ENCODE measurements around the gene CTAG2.
"Not testable (repeated sequence)": the region's sequence is repeated elsewhere in the genome, so short reads cannot be mapped to it uniquely, and the experiment has no call there.

The CTAG2 gene

DNA sequence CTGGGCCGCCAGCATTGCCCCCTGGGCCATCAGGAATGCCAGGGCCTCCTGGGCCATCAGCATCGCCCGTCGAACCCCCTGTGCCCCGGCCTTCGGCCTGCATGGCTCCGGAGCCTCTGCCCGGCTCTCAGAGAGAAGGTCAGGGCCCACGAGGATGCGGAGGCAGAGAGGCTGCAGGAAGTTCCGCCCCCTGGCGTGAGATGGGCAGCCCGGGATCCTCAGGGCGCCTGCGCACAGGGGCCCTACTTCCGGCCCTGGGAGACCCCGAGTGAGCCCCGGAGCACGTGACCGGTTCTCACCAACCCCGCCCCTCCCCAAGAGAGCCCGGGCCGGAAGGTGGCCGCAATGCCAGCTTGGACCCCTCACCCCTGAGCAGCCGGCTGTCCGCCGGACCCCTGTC lies at the start of gene CTAG2:
CTAG2 (minus strand) TSS at position 167 of the 400 bp plus-strand sequence; CDS start at position 103, 64 bp downstream.
- not testable (repeated sequence) for DNase-seq

DNA sequence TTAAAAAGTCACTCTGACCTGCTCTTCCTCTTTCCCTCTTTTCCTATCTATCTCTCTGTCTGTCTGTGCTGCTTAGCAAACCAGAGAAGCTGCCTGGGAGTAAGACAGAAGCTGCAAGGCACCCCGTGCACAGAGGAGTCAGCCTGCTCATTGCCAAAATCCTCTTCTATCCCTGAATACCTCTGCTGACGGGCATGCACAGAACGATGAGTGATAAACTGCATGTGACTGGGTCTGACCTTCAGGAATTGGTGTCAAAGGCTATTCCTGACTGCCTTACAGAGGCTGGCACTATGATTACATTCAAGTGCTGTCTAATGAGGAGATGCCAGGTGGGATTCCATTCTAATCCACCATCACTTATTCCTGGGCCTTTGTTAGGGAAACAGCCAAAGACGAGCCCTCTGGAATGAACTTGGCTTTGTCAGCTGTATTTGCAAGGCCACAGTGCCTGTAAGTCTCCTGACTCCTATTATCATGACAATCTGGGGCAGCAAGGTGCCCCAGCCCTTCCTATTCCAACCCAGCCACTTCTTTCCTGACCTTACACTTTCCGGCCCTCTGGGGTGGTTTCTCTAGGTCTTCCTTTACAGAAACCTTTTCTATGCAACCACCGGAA lies 45.4 kb upstream of the CTAG2 start:
- no peak for DNase-seq

DNA sequence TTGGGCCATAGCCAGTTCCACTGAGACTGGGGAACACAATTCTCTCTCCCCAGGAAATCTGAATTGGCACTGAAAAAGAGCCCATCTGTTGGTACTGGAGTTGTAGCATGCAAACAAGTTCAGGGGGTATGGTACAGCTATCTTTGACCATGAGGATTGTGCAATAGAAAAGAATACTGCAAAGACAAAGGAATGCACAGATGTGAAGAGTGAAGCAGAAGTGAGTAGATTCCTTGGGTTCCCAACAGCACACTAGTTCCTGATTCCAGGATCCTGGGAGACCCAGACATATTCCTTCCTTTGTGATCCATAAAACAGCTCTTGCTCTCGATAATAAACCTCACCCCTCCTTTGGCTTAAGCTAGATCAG lies 43.3 kb upstream of the CTAG2 start:
- no peak for DNase-seq

DNA sequence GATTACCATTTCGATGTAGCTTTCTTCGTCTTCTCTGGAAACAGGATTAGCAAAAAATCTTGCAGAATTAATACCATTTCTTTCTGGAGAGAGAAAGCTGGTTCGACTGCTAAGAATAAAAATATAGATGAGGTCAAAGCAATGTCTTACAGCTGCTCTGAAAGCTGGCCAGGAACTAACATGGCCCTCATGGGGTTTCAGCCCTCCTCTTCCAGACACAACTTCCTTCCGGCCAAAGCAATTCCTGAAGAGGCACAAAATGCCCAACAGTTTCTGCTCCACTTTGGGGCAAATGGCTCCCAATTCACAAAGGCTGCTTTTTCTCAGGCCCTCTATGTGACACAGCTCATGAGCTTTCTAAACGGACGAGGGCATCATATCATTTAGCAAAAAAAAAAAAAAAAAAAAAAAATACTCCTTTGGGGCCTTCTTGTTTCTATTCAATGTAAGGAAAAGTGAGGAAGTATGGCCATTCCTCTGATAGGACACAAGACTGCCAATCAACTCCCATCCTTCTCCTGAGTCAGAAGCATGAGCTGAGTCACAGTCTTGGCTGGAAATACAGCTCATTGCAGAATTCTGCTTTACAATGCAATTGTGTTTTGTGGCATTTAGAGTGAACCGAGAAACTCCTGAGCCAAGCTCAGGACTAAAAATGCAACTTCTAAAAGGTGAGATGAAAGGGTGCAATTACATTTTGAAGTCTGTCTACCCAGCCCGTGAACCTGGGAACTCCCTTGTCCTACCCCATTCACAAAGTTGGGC lies 42.7 kb upstream of the CTAG2 start:
- DNase-seq = no peak

DNA sequence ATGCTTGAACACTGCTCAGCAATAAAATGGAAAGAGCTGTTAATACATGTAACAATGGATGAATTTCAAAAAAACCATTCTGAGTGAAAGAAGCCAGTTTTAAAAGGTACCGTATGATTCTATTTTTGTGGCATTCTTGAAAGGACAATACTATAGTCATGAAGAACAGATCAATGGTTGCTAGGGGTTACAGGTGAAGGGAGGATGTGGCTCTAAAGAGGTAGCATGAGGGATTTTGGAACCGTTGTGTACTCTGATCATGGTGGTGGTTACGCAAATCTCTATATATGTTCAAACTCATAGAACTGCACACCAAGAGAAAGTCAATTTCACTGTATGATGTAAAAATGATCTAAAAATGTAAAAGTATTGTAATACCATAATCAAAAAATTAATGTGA lies 40.0 kb upstream of the CTAG2 start:
- DNase-seq = no peak

DNA sequence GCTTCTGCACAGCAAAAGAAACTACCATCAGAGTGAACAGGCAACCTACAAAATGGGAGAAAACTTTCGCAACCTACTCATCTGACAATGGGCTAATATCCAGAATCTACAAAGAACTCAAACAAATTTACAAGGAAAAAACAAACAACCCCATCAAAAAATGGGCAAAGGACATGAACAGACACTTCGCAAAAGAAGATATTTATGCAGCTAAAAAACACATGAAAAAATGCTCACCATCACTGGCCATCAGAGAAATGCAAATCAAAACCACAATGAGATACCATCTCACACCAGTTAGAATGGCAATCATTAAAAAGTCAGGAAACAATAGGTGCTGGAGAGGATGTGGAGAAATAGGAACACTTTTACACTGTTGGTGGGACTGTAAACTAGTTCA lies 37.1 kb upstream of the CTAG2 start:
- not testable (repeated sequence) for DNase-seq

DNA sequence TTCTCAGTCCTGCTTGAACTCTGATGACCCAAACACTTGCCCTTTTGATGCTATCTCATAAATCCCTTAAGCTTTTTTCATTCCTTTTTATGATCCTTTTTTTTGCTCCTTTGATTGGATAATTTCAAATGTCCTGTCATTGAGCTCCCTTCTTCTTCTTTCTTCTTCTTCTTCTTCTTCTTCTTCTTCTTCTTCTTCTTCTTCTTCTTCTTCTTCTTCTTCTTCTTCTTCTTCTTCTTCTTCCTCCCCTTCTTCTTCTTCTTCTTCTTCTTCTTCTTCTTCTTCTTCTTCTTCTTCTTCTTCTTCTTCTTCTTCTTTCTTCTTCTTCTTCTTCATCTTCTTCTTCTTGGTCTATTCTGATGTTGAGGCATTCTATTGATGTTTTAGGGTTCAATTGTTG lies 18.7 kb upstream of the CTAG2 start:
- not testable (repeated sequence) for DNase-seq

DNA sequence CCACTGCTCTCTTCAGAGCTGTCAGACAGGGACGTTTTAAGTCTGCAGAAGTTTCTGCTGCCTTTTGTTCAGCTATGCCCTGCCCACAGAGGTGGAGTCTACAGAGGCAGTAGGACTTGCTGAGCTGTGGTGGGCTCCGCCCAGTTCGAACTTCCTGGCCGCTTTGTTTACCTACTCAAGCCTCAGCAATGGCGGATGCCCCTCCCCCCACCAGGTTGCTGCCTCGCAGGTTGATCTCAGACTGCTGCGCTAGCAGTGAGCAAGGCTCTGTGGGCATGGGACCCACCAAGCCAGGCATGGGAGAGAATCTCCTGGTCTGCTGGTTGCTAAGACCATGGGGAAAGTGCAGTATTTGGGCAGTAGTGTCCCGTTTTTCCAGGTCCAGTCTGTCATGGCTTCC lies 17.5 kb upstream of the CTAG2 start:
- DNase-seq = not testable (repeated sequence)

DNA sequence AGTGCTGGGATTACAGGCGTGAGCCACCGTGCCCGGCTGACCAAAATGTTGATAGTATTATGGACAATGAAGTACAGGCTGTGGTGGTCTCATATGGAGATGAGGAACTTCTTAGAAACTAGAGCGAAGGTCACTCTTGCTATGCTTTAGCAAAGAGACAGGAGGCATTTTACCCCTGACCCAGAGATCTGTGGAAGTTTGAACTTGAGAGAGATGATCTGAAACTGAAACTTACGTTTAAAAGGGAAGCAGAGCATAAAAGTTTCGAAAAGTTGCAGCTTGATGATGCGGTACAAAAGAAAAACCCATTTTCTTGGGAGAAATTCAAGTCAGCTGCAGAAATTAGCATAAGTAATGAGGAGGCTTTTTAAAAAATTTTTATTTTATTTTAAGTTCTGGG lies 8.5 kb upstream of the CTAG2 start:
- DNase-seq = no peak

DNA sequence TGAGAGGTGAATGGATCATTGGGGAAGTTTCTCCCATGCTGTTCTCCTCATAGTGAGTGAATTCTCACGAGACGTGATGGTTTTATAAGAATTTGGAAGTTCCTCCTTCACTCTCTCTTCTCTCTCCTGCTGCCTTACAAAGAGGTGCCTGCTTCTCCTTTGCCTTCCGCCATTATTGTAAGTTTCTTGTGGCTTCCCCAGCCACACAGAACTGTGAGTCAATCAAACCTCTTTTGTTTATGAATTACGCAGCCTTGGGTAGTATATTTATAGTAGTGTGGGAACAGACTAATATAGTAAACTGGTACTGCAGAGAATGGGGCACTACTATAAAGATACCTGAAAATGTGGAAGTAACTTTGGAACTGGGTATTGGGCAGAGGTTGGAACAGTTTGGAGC lies 7.8 kb upstream of the CTAG2 start:
- no peak for DNase-seq

DNA sequence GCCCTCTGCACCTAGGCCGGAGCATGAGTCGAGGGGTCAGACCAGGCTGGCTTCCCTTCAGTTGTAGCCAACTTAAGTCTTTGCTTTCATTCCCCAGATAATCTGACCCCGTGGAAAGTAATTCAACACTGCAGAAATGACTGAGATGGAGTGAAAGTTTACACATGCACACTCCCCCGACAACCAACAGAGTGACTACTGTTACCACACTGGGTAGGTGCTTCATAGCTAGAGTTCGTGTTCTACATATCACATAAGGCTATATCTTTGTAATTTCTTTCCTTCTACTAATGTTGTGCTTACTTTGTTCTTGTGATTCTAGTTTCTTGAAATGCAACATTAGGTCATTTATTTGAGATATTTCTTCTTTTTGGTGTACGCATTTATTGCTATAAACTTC lies 7.2 kb upstream of the CTAG2 start:
- DNase-seq = no peak

DNA sequence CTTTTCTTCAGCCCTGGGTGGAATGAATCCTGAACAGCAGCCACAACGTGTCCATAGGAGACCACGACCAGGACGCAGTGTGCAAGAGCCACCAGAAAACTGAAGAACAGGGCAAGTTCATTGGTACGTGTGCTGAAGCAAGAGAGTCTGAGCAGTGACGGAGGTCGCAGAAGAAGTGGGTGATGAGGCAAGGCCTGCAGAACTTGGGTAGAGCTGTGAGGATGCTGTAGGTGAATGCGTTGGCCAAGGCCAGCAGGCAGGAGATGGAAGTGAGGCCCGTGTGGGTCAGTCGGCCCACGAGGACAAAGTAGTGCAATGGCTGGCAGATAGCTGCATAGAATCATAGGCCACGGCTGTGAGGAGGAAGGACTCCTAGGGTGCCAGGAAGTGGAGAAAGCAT lies 5.6 kb upstream of the CTAG2 start:
- no peak for DNase-seq

DNA sequence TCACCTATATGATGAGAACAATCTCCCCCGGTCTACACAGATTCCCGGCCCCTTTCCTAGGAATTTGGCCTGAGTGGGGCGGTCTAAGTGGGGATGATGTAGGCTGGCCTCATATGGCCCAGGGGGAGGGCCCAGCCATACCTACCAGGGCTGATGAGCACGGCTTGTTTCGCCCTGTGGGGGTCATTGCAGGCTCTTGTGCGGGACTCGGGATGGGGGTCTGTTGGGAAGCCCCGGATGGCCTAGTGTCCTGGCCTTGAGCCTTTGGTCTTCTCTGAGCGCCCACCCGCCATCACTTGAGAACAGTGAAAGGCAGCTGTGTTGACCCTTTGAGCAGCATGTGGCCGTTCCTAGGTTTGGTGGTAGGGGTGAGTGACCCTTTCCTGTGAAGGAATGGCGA lies 4.8 kb upstream of the CTAG2 start:
- DNase-seq = no peak

DNA sequence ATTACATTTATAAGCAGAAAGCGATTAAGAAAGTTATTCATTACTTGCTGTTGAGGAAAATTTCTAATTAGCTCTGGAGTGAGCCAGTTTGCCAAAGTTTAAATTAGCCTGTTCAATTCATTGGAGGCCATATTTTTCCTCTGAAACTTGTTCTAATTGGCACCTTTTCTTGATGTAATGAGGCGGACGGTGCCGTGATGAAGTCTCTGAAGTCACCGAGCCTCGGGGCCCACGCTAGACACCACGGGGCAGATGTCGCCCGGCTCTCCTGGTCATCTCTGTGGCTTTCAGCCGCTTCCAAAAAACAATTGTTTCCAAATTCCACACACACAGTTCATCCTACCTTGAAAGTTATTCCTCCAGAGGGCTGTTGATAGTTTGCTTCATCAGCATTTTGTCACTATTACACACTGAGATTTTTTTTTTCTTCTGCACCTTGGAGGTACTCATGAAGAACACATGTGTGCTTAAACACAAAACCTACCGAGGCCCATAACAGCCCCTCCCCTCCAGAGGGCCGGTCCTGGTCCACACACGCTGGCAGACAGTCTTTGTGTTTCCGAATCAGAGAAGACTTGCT lies 3.9 kb upstream of the CTAG2 start:
- DNase-seq = no peak

DNA sequence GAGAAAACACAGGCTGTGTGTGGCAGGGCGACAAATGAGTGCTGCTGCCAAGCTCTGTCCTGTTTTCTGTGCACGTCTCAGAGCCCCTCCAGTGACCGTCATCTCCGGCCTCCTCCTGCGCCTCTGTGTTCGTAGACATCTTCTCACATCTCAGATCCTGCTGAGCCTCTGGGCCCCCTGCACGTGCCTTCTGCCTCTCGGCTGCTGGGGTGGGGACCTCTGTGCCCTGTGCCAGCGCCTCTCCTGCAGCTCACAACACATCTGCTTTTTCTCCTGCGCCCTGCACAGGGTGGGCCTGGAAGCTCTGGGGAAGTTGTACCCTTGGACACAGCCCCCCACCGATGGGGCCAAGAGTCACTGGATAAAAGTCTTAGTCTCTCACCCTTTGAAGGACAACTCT lies 2.4 kb upstream of the CTAG2 start:
- no peak for DNase-seq

DNA sequence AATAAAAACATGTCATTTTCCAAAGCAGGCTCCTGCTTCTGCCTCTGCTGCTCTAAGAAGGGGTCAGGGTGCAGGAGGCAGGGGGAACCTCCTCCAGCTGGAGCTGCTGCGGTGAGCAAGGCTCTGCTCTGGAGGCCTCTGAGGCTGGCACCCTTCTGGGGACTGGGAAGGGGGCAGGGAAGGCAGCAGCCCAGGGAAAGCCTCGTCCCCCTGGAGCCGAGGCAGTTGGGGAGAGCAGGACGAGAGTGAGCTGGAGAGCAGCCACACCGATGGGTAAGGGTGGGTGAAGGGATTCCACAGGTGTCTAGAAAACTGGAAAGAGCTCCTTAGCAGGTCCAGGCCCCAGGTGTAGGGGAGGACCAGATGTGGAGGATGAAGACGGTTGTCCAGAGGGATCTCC lies 2.0 kb upstream of the CTAG2 start:
- no peak for DNase-seq

DNA sequence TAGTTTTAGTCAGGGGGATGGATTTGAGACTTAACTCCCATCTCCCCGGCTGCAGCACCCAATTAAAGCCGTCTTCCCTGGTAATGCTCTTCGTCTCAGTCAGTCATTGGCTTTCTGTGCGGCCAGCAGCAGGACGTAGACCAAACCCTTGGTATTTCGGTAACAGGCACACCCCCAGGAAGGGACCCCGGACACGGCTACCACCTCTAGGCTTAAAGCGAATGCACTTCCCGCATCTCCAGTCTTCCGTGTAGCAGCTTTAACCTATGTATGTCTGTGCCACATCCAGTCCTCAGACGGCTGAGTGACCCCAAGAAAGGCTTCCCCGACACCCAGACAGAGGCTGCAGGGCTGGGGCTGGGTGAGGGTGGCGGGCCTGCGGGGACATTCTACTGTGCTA lies 1.5 kb upstream of the CTAG2 start:
- DNase-seq = no peak

DNA sequence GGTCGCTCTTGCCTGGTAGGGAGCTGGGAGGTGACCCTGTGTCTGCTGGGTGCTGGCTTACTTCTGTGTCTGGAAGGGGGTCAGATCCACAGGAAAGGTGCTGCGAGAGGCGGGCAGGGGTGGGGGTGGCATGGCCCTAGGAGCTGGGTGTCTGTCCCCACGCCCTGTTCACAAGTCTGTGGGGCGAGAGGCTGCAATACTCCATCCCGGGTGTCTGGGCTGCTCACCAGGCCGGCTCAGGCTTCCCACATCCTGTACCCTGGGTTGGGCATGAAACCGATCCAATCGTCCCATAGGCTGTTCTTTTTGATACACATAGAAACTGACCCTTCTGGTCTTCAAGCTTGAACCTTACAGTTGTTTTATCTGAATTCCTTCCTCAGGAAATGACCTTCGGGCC lies 993 bp upstream of the CTAG2 start:
- no peak for DNase-seq

DNA sequence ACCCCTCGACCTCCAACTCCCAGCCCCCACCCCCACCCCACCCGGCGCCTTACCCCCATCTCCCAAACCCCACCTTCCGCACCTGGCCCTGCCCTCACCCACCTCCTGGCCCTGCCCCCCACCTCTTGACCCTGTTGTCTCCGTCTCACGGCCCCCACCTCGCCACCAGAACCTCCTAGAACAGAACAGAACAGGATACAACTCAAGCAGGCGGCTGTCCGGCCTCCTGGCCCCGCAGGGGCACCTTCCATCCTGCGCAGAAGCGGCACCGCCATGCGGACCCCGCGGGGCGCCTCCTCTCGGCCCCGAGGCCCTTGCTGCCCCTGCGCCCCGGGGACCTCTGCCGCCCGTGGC lies 354 bp downstream of the CTAG2 start:
- no peak for DNase-seq

DNA sequence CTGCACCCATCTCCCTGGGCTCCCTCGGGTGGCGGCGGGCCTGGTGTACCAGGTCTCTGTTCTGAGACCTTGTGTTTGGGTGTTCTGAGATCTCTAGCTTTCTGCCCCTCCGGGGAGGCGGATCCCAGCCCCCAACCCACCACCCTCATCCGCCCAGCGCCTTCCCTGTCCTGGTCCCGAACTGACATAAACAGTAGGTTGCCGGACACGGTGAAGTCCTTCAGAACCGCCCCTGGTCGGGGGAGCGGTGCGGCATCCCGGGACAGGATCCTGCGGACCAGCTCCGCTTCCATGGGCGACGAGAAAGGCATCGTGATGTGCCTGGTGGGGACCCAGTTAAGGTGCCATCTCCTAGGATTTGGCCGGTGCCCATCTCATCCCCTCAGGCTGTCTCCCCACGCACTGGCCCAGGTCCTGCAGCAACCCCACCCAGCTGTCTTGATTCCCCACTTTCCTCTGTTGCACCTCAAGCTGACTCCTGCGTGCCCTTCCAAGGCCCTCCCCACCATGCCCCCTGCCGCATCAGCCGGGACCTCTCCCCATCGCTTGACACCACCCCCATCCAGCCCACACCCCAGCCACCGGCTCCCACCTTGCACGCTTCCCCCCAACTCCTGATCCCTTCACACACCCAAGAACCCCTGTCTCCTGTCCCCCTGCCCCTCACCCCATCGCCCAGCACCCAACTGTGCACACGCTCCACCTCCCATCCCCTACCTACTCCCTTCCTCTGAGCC lies 900 bp downstream of the CTAG2 start:
- no peak for DNase-seq

DNA sequence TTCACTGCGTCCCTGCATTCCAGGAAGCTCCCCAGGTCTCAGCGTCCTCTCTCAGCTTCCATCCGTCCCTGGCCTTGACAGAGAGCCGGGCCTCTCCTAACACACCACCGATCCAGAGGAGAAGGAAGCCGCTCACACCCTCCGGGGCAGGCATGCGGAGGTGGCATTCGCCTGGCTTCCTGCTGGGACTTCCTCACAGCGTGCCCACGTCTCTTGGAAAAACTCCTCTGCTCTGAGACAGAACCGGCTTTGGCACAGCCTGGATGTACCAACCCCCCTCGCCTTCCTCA lies 3.2 kb downstream of the CTAG2 start:
- no peak for DNase-seq

DNA sequence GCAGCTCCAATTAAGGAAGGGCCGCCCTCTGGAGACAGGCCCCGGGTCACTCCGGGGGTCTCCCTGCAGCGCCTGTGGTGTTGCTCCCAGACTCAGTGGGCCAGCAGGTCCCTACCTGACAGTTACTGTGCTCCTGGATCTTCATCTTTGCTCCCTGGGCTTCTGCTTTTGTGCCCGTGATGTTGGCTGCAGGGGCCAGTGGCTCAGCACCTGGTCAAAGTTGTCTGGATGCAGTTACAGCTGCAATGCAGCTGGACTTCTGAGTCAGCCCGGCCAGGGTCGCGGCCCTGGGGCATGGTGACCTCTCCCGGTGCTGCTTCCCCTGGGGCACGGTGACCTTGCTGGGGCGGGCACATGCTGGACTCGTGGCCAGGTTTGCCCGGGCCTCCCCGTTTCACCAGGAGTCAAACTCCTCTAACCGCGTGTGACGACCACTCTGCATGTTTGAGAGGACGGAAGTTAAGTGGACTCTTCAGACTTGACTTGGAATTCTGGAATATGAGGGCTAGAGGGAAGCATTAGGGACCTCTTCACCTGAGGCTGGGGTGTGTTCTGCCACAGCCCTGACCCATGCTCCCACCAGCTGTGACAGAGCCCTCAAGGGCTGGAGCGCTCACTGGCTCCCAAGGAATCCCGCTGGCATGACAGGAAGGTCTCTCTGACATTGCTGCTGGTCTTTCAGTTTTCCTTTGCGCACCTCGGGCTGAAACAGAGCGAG lies 3.7 kb downstream of the CTAG2 start:
- no peak for DNase-seq

DNA sequence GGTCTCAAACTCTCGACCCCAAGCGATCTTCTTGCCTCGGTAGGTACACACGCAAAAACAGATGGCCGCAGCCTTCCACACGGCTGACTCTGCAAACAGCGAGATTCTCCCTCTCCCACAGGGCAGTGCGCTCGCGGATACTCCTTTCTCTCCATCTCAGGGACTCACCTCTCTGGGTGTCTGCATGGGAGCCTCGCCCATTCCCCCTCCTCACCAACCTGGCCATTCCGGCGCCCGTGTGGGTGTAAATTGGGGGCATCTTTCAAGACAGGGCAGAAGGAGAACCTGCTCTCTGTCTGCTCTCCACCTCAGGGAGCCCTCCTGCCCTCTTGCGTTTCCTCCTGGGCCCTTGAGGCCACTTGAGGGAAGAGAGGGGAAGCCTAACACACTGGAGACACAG lies 4.4 kb downstream of the CTAG2 start:
- DNase-seq = no peak
